H1 (cell line): ENCODE data around the gene PPP1R18. TPM values are rescaled to one million over a fixed set of nuclear protein-coding genes. Genes with fewer than 3 reads are reported as not detected.

Source experiments
- CTCF ChIA-PET: fragments of 300-600 bp; sonication (Branson Sonifier 250); formaldehyde crosslinking; loops from one replicate; lab custom pipeline; 2021; ENCODE audit not compliant: partially characterized antibody; lab: Charles Lee
- POLR2A ChIA-PET: fragments of 300-600 bp; sonication (Branson Sonifier 250); formaldehyde crosslinking; loops from one replicate; lab custom pipeline; 2021; ENCODE audit warnings: inconsistent platforms; ENCODE audit not compliant: partially characterized antibody; lab: Charles Lee
- DNase-seq, 2 experiments: peaks; one replicate each; pipeline versions ENCODE4 v3.0.0 to v3.0.0-alpha.2; 2010 to 2022; ENCODE audit warnings: low spot score in 2 of 2, low read depth in 1 of 2, mixed read lengths in 1 of 2
- FAIRE-seq: peaks from 2 replicates; lab custom pipeline; 2011; peaks lifted over from hg19 to GRCh38; lab: Jason Lieb, UNC
- H2AFZ ChIP-seq: 2 replicates; pipeline ENCODE4 v1.8.1; 2012; ENCODE audit warnings: low read length, inconsistent platforms
- H2AK5ac ChIP-seq: 2 replicates; pipeline ENCODE4 v1.6.1; 2013; ENCODE audit warnings: low read depth, low read length
- H2BK120ac ChIP-seq: replicated peaks from 2 replicates; pipeline ENCODE3; 2013; ENCODE audit warnings: low read depth, low read length, inconsistent platforms
- H2BK12ac ChIP-seq: 2 replicates; pipeline ENCODE4 v1.6.1; 2013; ENCODE audit warnings: low read depth, low read length
- H2BK15ac ChIP-seq: 2 replicates; pipeline ENCODE4 v1.6.1; 2013; ENCODE audit warnings: low read length
- H2BK20ac ChIP-seq: 2 replicates; pipeline ENCODE4 v1.6.1; 2013; ENCODE audit warnings: low read length
- H2BK5ac ChIP-seq: 2 replicates; pipeline ENCODE4 v1.6.1; 2013; ENCODE audit warnings: low read depth, low read length
- H3K14ac ChIP-seq: 2 replicates; pipeline ENCODE4 v1.6.1; 2013; ENCODE audit warnings: inconsistent platforms; ENCODE audit not compliant: insufficient read length
- H3K18ac ChIP-seq: 2 replicates; pipeline ENCODE4 v1.6.1; 2013; ENCODE audit warnings: low read length; ENCODE audit errors: extremely low read depth
- H3K23ac ChIP-seq: 2 replicates; pipeline ENCODE4 v1.6.1; 2013; ENCODE audit warnings: inconsistent platforms; ENCODE audit not compliant: insufficient read length
- H3K23me2 ChIP-seq: 2 replicates; pipeline ENCODE4 v1.6.1; 2013; ENCODE audit warnings: low read depth, low read length
- H3K27ac ChIP-seq: 2 replicates; pipeline ENCODE4 v1.6.1; 2011; ENCODE audit warnings: low read depth, low read length, inconsistent platforms
- H3K27me3 ChIP-seq, 4 experiments: replicated peaks in 1 of 4; 1 replicate in 1 of 4; 2 replicates in 3 of 4; pipeline versions ENCODE4 v1.6.1 to v1.8.1; 2011 to 2013; ENCODE audit warnings: low read length in 3 of 4, mild to moderate bottlenecking in 3 of 4, inconsistent platforms in 2 of 4, mixed read lengths in 2 of 4, moderate library complexity in 1 of 4; ENCODE audit not compliant: control insufficient read depth in 3 of 4, insufficient read depth in 3 of 4; ENCODE audit errors: extremely low read depth in 1 of 4
- H3K36me3 ChIP-seq, 4 experiments: 2 replicates each; pipeline versions ENCODE4 v1.6.1 to v1.8.1; 2011 to 2013; ENCODE audit warnings: mild to moderate bottlenecking in 4 of 4, low read length in 3 of 4, moderate library complexity in 2 of 4, control low read depth in 1 of 4, inconsistent platforms in 1 of 4; ENCODE audit not compliant: insufficient read depth in 4 of 4, control insufficient read depth in 2 of 4
- H3K4ac ChIP-seq: replicated peaks from 2 replicates; pipeline ENCODE3; 2013; ENCODE audit warnings: low read length, low read depth, mixed read lengths, inconsistent platforms; ENCODE audit not compliant: insufficient read length
- H3K4me1 ChIP-seq, 4 experiments: replicated peaks in 1 of 4; 1 replicate in 1 of 4; 2 replicates in 3 of 4; pipeline versions ENCODE4 v1.6.1 to v1.8.1; 2011 to 2013; ENCODE audit warnings: low read length in 3 of 4, inconsistent platforms in 2 of 4, mixed read lengths in 1 of 4; ENCODE audit not compliant: insufficient read depth in 4 of 4, control insufficient read depth in 3 of 4
- H3K4me2 ChIP-seq, 2 experiments: 2 replicates each; pipeline versions ENCODE4 v1.6.1 to v1.8.1; 2011 to 2013; ENCODE audit warnings: low read depth in 2 of 2, low read length in 2 of 2, control low read depth in 1 of 2, inconsistent platforms in 1 of 2, mild to moderate bottlenecking in 1 of 2; ENCODE audit not compliant: insufficient read depth in 1 of 2
- H3K4me3 ChIP-seq, 4 experiments: fragments of 200-600, 300-600 bp in 1 of 4; sonication (generic), shearing (Covaris generic), sonication (Bioruptor Twin) in 1 of 4; 2 replicates each; pipeline versions ENCODE4 v1.5.1 to v1.8.1; 2011 to 2016; ENCODE audit warnings: low read length in 4 of 4, low read depth in 3 of 4, control low read depth in 2 of 4, inconsistent platforms in 2 of 4, mild to moderate bottlenecking in 2 of 4, mixed read lengths in 1 of 4, moderate library complexity in 1 of 4; ENCODE audit not compliant: insufficient read depth in 2 of 4; ENCODE audit errors: extremely low read depth in 1 of 4
- H3K56ac ChIP-seq: replicated peaks from 2 replicates; pipeline ENCODE3; 2013; ENCODE audit warnings: low read depth, mild to moderate bottlenecking, mixed read lengths, low read length, inconsistent platforms; ENCODE audit not compliant: insufficient read length
- H3K79me1 ChIP-seq: 2 replicates; pipeline ENCODE4 v1.6.1; 2013; ENCODE audit warnings: low read depth, low read length, control low read depth
- H3K79me2 ChIP-seq, 2 experiments: 2 replicates each; pipeline versions ENCODE4 v1.6.1 to v1.8.1; 2012 to 2013; ENCODE audit warnings: low read length in 2 of 2, mild to moderate bottlenecking in 2 of 2, inconsistent platforms in 1 of 2; ENCODE audit not compliant: insufficient read depth in 2 of 2, control insufficient read depth in 1 of 2
- H3K9ac ChIP-seq, 4 experiments: replicated peaks in 1 of 4; 1 replicate in 1 of 4; 2 replicates in 3 of 4; pipeline versions ENCODE4 v1.6.1 to v1.8.1; 2011 to 2013; ENCODE audit warnings: low read depth in 3 of 4, low read length in 3 of 4, control low read depth in 2 of 4, mild to moderate bottlenecking in 2 of 4, moderate library complexity in 2 of 4, inconsistent platforms in 1 of 4; ENCODE audit errors: extremely low read depth in 1 of 4
- H3K9me3 ChIP-seq, 2 experiments: 2 replicates each; pipeline versions ENCODE4 v1.6.1 to v1.8.1; 2012 to 2013; ENCODE audit warnings: mild to moderate bottlenecking in 2 of 2, moderate library complexity in 2 of 2, control low read depth in 1 of 2, inconsistent platforms in 1 of 2, low read depth in 1 of 2, low read length in 1 of 2, mixed read lengths in 1 of 2; ENCODE audit not compliant: insufficient read depth in 2 of 2
- H4K20me1 ChIP-seq, 2 experiments: replicated peaks in 1 of 2; 2 replicates each; pipeline versions ENCODE3 to v1.8.1; 2011 to 2013; ENCODE audit warnings: inconsistent platforms in 2 of 2, low read length in 2 of 2, mild to moderate bottlenecking in 1 of 2; ENCODE audit not compliant: insufficient read depth in 2 of 2, control insufficient read depth in 1 of 2
- H4K5ac ChIP-seq: 2 replicates; pipeline ENCODE4 v1.6.1; 2013; ENCODE audit warnings: low read length, low read depth, mixed read lengths, inconsistent platforms; ENCODE audit not compliant: insufficient read length
- H4K8ac ChIP-seq: 2 replicates; pipeline ENCODE4 v1.8.0; 2013; ENCODE audit warnings: mild to moderate bottlenecking, moderate library complexity, low read length, inconsistent platforms; ENCODE audit not compliant: insufficient read depth; ENCODE audit errors: extremely low read depth
- H4K91ac ChIP-seq: replicated peaks from 2 replicates; pipeline ENCODE3; 2013; ENCODE audit warnings: low read length, mixed read lengths, inconsistent platforms; ENCODE audit not compliant: insufficient read length
- CBX8 ChIP-seq: fragments of 300-800, 300-1000 bp; sonication (generic); IDR thresholded peaks from 2 replicates; pipeline ENCODE4 v1.7.1; 2016; ENCODE audit warnings: low read depth, low read length, borderline replicate concordance
- HDAC6 ChIP-seq: IDR thresholded peaks from one replicate; pipeline ENCODE4 v1.7.1; 2012; ENCODE audit warnings: low read depth, mild to moderate bottlenecking, inconsistent platforms, low read length, moderate library complexity
- JUND ChIP-seq: IDR thresholded peaks from 2 replicates; pipeline ENCODE4 v1.6.1; 2011; ENCODE audit warnings: mild to moderate bottlenecking, improper control_type of control experiment, low read length
- POU5F1 ChIP-seq: IDR thresholded peaks from 2 replicates; pipeline ENCODE4 v1.6.1; 2011; ENCODE audit warnings: low read depth, mild to moderate bottlenecking, low read length, moderate library complexity
- RFX5 ChIP-seq: IDR thresholded peaks from 2 replicates; pipeline ENCODE4 v1.6.1; 2011; ENCODE audit warnings: low read depth, low read length, improper control_type of control experiment, borderline replicate concordance
- RXRA ChIP-seq: IDR thresholded peaks from 2 replicates; pipeline ENCODE4 v1.6.1; 2011; ENCODE audit warnings: low read depth, mild to moderate bottlenecking, low read length, moderate library complexity; ENCODE audit not compliant: insufficient read depth
- SIX5 ChIP-seq: IDR thresholded peaks from 2 replicates; pipeline ENCODE4 v1.6.1; 2011; ENCODE audit warnings: mild to moderate bottlenecking, low read depth, low read length
- SUZ12 ChIP-seq: fragments of 200-600 bp; sonication (generic); IDR thresholded peaks from 2 replicates; pipeline ENCODE4 v1.6.1; 2012; ENCODE audit warnings: mild to moderate bottlenecking, inconsistent platforms, low read length, moderate library complexity, mixed read lengths
- TAF7 ChIP-seq: optimal IDR thresholded peaks from 2 replicates; pipeline ENCODE3; 2011; ENCODE audit warnings: low read depth, mild to moderate bottlenecking, inconsistent platforms, low read length, moderate library complexity, borderline replicate concordance
- WGBS, 2 experiments: shearing (Covaris generic) in 1 of 2; methylation state at CpG; one replicate each; pipeline versions ENCODE4 v1.1.6 to v1.1.7; 2013 to 2015; ENCODE audit warnings: low lambda C conversion rate in 2 of 2, mixed read lengths in 2 of 2, inconsistent platforms in 1 of 2, low coverage in 1 of 2, missing lambda C conversion rate in 1 of 2; ENCODE audit not compliant: insufficient replicate concordance in 2 of 2, insufficient coverage in 1 of 2, insufficient read length in 1 of 2; ENCODE audit errors: extremely low coverage in 1 of 2, missing lambda C conversion rate in 1 of 2; 5-methylcytosine and 5-hydroxymethylcytosine counted together
- polyA plus RNA-seq, 7 experiments: library from polyadenylated mRNA; depleted of rRNA in 3 of 7; stranded (reverse) in 5 of 7; unstranded in 2 of 7; fragments of >200 nt in 5 of 7; fragments of 200-250 nt in 2 of 7; gene quantifications; 1 replicate in 5 of 7; 2 replicates in 1 of 7; 4 replicates in 1 of 7; pipeline versions ENCODE4 v1.2.1 to v1.2.3, GENCODE V29; 2011 to 2013; ENCODE audit warnings: missing spikeins in 2 of 7, mixed read lengths in 2 of 7
- total RNA-seq: library from RNA; stranded (reverse); fragmentation: NEBNext Ultra II Directional; extraction: Animal tissue kit (Norgen Biotek cat#: 25700); gene quantifications from 2 replicates; pipeline ENCODE4 v1.2.1, GENCODE V29; 2021
- TF ChIP-seq, protein P1 (sequence below), 3 experiments: IDR thresholded peaks; 1 replicate in 2 of 3; 2 replicates in 1 of 3; pipeline versions ENCODE4 v1.5.1 to v1.6.1; 2011; ENCODE audit warnings: low read length in 3 of 3, mild to moderate bottlenecking in 3 of 3, inconsistent platforms in 2 of 3, low read depth in 1 of 3, moderate library complexity in 1 of 3; ENCODE audit not compliant: insufficient read depth in 1 of 3; ENCODE audit errors: control extremely low read depth in 1 of 3

Gene PPP1R18
- total and polyA plus RNA-seq, 2 of the 8 experiments (the other 6 are each of a cell fraction or from before 2014, with no cell fraction given): 25.1 to 29.1 TPM

DNA sequence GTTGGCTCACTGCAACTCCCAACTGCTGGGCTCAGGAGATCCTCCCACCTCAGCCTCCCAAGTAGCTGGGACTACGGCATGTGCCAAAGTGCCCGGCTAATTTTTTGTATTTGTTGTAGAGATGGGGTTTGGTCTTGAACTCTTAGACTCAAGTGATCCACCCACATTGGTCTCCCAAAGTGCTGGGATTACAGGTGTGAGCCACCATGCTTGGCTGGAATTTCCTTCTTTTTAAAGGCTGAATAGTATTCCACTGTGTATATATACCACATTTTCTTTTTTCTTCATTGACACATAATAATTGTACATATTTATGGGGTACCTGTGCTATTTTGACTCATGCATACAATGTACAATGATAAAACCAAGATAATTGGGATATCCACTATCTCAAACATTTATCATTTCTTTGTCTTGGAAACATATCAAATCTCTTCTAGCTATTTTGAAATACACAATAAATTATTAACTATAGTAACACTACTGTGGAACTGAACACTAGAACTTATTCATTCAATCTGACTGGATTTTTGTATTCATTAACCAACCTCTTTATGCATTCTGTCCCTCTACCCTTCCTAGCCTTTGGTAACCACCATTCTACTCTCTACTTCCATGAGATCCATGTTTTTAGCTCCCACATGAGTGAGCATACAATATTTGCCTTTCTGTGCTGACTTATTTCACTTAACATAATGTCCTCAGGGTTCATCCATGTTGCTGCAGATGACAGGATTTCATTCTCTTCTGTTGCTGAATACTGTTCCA is 22.8 kb upstream of the PPP1R18 start:
- no peak overlapping the region for H2BK15ac ChIP-seq
- WGBS, 2 experiments: 94% methylated on average over 2 of the region's 2 CpGs; no CpG with 5 or more reads in 1 of the 2 experiments
- TF ChIP-seq RXRA (no peak), RFX5 (no peak), TAF7 (no peak), POU5F1 (no peak), JUND (no peak), CBX8 (no peak), HDAC6 (no peak), SUZ12 (no peak), SIX5 (no peak)
- TF ChIP-seq, protein P1, sequence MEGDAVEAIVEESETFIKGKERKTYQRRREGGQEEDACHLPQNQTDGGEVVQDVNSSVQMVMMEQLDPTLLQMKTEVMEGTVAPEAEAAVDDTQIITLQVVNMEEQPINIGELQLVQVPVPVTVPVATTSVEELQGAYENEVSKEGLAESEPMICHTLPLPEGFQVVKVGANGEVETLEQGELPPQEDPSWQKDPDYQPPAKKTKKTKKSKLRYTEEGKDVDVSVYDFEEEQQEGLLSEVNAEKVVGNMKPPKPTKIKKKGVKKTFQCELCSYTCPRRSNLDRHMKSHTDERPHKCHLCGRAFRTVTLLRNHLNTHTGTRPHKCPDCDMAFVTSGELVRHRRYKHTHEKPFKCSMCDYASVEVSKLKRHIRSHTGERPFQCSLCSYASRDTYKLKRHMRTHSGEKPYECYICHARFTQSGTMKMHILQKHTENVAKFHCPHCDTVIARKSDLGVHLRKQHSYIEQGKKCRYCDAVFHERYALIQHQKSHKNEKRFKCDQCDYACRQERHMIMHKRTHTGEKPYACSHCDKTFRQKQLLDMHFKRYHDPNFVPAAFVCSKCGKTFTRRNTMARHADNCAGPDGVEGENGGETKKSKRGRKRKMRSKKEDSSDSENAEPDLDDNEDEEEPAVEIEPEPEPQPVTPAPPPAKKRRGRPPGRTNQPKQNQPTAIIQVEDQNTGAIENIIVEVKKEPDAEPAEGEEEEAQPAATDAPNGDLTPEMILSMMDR (IDR thresholded peaks at IDR 0.05; ENCODE audit: control extremely low read depth in 1 of 3, insufficient read depth in 1 of 3, low read depth in 1 of 3, low read length in 3 of 3): no peak

More for the DNA sequence above, 22.8 kb upstream of the PPP1R18 start:
- no peak overlapping the region for H2AFZ ChIP-seq
- H3K4ac ChIP-seq: no peak overlapping the region
- H3K79me1 ChIP-seq: no peaks in the 10 kb centered on the region; the same call in 1 of the 2 replicates
- no peak overlapping the region for H4K5ac ChIP-seq
- POLR2A ChIA-PET: interaction anchor here (0.7 to 35.9 kb wide), 5 partner anchors 9 to 240 kb away, joined by 3 to 732 read pairs (median 4); partner anchors contain the start of genes MDC1, MRPS18B, NRM and PPP1R10
- no peak for DNase-seq
- H3K36me3 ChIP-seq: peaks cover 26 to 62% (median 46%) of the 10 kb centered on the region in 4 experiments
- no peak overlapping the region for H4K8ac ChIP-seq
- H3K79me2 ChIP-seq: no peaks in the 10 kb centered on the region
- no peak overlapping the region for H3K9ac ChIP-seq
- H2BK120ac ChIP-seq: no peak overlapping the region
- no peak overlapping the region for H3K27ac ChIP-seq
- H4K20me1 ChIP-seq: peaks cover 0 to 5% of the 10 kb centered on the region in 2 experiments
- no peak overlapping the region for H3K18ac ChIP-seq
- no peak for FAIRE-seq
- H3K14ac ChIP-seq: no peak overlapping the region
- no peaks in the 10 kb centered on the region for H3K23me2 ChIP-seq
- no peak overlapping the region for H3K23ac ChIP-seq
- H3K56ac ChIP-seq: no peak overlapping the region
- H3K27me3 ChIP-seq: no peaks in the 10 kb centered on the region
- no peak overlapping the region for H4K91ac ChIP-seq
- H2AK5ac ChIP-seq: no peak overlapping the region
- CTCF ChIA-PET: interaction anchor here (0.7 to 1.9 kb wide), 7 partner anchors 9 to 37 kb away, joined by 3 to 8 read pairs (median 3); partner anchors contain the start of gene DHX16
- H2BK20ac ChIP-seq: no peak overlapping the region
- no peaks in the 10 kb centered on the region; a peak in 1 of 7 replicates for H3K4me1 ChIP-seq
- no peak overlapping the region for H3K4me2 ChIP-seq
- no peak overlapping the region for H2BK12ac ChIP-seq
- H2BK5ac ChIP-seq: no peak overlapping the region
- H3K9me3 ChIP-seq: no peaks in the 10 kb centered on the region
- H3K4me3 ChIP-seq: no peak overlapping the region
